ENCODE measurements around the gene DOCK2. TPM values are rescaled to one million over a fixed set of nuclear protein-coding genes. Genes with fewer than 3 reads are reported as not detected.

The DOCK2 gene
- total and polyA plus RNA-seq, 2 of the 8 experiments (the other 6 are each of a cell fraction or from before 2014, with no cell fraction given): 3.9 to 5.7 TPM

- TF ChIP-seq CTCF (IDR thresholded peaks at IDR 0.05; ENCODE audit: control extremely low read depth in 1 of 3, insufficient read depth in 1 of 3, low read depth in 1 of 3, low read length in 3 of 3) (no peak), CEBPB (IDR thresholded peaks at IDR 0.05; ENCODE audit: low read depth, low read length) (no peak), BRCA1 (IDR thresholded peaks at IDR 0.05; ENCODE audit: low read depth, low read length) (no peak), KDM5A (IDR thresholded peaks at IDR 0.05; ENCODE audit: low read length) (no peak), CBX8 (IDR thresholded peaks at IDR 0.05; ENCODE audit: borderline replicate concordance, low read depth, low read length) (no peak), SUZ12 (IDR thresholded peaks at IDR 0.05; ENCODE audit: low read length) (no peak)
Measured at GRCh38 chr5:169697976-169698375, 60.9 kb downstream of the DOCK2 start (continued).
